Right kidney (tissue), 9 donors: ENCODE data around the gene FOXO1.
"Not testable (repeated sequence)": the region's sequence is repeated elsewhere in the genome, so short reads cannot be mapped to it uniquely, and the experiment has no call there.

Source experiments
- DNase-seq: peaks from one replicate; pipeline ENCODE4 v3.0.0-alpha.2; 2016
- long read RNA-seq, 8 donors: transcript quantifications; one replicate each; lab custom pipeline, GENCODE V29; 2026

The FOXO1 gene
- long read RNA-seq, donor 1, full-length matches to known transcripts = 2 of 2 reads
- long read RNA-seq, donor 1, partial matches to known transcripts = 0 of 2 reads
- long read RNA-seq, donor 1, other reads (novel, unspliced or antisense) = 0 of 2 reads
- long read RNA-seq, donor 2, full-length matches to known transcripts = 1 of 1 reads
- long read RNA-seq, donor 2, partial matches to known transcripts = 0 of 1 reads
- long read RNA-seq, donor 2, other reads (novel, unspliced or antisense) = 0 of 1 reads
- long read RNA-seq, donor 3, full-length matches to known transcripts = 1 of 1 reads
- long read RNA-seq, donor 3, partial matches to known transcripts = 0 of 1 reads
- long read RNA-seq, donor 3, other reads (novel, unspliced or antisense) = 0 of 1 reads
- long read RNA-seq, donor 4, full-length matches to known transcripts = 2 of 15 reads
- long read RNA-seq, donor 4, partial matches to known transcripts = 13 of 15 reads
- long read RNA-seq, donor 4, other reads (novel, unspliced or antisense) = 0 of 15 reads
- long read RNA-seq, donor 5, full-length matches to known transcripts = 7 of 7 reads
- long read RNA-seq, donor 5, partial matches to known transcripts = 0 of 7 reads
- long read RNA-seq, donor 5, other reads (novel, unspliced or antisense) = 0 of 7 reads
- long read RNA-seq, donor 6, full-length matches to known transcripts = 2 of 2 reads
- long read RNA-seq, donor 6, partial matches to known transcripts = 0 of 2 reads
- long read RNA-seq, donor 6, other reads (novel, unspliced or antisense) = 0 of 2 reads
- long read RNA-seq, donor 7, full-length matches to known transcripts = 4 of 17 reads
- long read RNA-seq, donor 7, partial matches to known transcripts = 13 of 17 reads
- long read RNA-seq, donor 7, other reads (novel, unspliced or antisense) = 0 of 17 reads
- long read RNA-seq, donor 8, partial matches to known transcripts = 6 of 6 reads
- long read RNA-seq, donor 8, other reads (novel, unspliced or antisense) = 0 of 6 reads

GRCh38 chr13:40666045-40666932 is at the start of gene FOXO1:
Gene FOXO1, minus strand, starts transcription at chr13:40666641. Its CDS starts 429 bp downstream, at chr13:40666212.
- DNase-seq = peak; percentile 93

DNA sequence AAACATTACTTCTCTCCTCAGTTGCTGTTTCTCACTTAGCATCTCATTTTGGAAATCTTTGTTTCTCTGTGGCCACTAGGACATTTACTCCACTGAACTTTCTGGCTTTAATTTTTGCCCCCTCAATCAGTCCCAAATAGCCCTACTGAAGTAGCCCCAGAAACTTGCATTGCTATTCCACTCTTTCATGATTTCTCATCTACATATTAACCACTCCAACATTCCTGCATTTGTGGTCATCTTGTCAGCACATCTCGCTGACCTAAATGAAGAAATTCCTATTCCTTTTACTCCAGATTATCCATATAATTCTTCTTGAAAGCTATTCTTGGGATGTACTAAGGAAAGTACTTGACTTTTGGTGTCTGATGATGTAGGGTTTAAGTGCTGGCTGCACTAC is 48.0 kb upstream of the FOXO1 start:
- not testable (repeated sequence) for DNase-seq

DNA sequence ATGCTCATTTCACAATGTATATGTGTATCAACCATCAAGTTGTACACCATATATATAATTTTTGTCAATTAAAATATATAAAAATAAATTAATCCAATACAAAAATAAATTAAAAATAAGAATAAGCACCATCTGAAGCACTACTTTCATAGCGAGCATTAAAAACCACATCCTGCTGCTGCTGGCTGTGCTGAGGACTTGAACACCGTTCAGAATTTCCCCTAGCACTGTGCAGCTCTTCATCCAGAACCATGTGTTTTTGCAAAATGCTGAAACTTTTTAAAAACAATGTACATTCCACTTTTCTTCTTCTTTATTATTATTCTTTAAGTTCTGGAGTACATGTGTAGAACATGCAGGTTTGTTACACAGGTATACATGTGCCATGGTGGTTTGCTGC is 40.0 kb upstream of the FOXO1 start:
- DNase-seq = no peak

GRCh38 chr13:40697711-40698110 is 31.3 kb upstream of the FOXO1 start:
- DNase-seq = no peak

GRCh38 chr13:40694426-40694825 is 28.0 kb upstream of the FOXO1 start:
- DNase-seq = no peak

- DNase-seq = no peak
These were observed 26.5 kb upstream of the FOXO1 start for GRCh38 chr13:40692946-40693345.

DNA sequence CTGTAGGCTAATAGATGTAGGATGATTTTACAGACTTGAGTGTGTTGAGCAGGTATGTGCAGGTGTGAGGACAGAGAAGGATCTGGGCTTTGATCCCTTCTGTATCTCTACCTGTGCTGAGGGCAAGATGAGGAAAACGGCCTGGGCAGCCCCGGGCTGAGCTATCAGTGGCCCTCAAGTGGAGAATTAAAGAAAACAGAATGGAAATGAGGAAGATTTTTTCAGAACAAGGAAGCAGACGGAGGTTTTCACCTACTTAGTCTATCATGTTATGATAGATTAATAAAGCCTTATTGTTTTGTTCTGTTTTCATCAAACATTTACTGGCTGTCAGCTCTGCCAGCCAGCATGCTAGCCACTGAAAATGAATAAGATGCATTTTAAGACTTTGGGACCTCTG is 22.3 kb upstream of the FOXO1 start:
- no peak for DNase-seq

DNA sequence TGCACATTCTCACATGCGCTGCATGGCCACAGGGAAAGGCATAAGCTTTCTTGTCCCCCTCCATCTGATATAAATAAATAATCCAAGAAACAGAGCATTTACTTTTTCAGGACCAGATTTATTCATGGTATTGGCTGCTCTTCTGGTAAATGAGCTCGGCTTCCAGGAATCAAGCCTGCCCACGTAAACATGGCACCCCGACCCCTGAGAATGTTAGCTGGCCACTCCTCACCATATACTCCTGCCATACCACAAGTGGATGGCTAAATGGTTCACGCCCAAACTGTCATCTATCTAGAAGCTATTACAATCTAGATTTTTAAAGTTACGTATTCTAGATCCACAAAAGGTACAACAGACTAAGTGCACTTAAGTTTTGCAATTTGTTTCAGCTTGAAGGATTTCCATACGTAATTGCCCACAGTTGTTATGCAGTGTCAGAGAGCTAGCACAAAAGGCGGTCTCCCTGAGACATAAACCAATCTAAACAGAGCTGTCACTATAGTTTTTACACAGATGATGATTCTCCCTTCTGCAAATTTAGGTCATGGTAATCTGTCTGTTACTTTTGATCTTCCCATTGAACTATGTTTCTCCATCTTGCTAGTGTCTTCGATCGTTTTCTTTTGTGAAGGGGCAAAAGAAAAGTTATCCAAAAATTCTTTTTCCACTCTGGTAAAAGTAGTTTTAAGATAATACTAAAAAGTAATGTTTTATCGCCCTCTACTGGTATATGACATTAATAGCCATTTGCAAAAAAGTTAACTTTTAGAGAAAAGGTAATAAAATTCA is 16.2 kb upstream of the FOXO1 start:
- peak; percentile 48 for DNase-seq

DNA sequence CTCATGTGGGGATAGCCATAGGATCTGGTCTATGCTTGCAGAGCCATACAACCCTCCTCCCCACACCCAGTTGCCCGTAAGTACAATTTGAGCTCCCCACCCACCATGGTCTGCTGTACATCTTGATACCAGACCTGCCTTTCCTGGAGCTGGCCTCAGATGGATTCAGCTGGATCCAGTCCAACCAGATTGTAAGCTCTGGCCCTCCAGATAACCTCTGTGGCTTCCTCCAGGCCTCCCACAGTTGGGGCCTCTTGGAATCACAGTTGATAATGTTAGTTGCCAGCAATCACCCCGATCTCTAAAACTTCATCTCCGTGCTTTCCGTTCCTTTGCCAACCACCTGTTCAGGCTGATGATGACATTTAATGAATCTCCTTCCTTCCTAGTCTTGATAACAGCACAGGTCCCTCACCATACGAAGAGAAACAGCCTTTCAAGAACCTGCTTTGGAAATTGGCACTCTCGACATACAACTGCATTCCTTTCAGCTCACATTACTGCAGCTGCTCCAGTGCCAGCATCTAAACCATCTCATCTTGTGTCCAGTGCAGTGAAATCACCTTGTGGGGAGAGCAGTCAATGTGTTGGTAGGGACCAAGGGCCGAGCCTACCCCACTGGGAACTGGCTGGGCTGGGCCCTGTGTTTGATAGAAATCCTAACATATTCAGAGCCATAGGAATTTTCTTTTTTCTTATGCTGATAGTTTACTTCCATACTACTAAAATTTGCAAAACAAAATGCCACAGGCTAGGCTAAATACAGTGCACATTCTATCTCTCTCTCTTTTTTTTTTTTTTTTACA is 15.1 kb upstream of the FOXO1 start:
- no peak for DNase-seq

DNA sequence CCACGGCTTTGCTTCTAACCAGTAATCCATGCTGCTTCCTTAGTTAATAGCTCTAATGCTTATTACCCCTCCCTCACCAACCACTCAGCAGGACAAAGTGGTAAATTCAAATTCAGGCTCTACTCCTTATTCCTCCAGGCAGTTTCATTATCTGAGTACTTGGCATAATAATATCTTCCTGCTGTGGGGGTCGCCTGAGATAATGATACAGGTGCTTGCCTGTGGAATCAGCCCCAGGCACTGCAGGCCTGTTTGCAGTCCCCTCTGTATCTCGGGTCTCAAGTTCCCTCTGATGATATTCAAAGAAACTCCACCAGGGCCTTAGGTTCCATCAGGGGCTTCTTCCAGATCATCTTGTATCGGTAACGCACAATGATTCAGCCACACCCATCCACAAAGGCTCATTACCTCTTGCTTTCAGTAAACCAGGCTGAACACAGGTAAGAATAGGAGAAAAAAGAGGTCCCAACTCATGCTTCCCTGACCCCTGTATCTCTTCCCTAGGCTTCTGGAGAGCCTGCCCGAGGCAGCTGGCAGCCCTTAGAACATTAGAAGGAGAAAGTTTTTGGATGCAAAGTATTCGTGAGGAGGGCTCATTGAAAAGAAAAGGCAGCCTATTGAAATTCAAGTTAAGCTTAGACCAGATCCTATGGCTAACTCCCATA is 14.3 kb upstream of the FOXO1 start:
- no peak for DNase-seq

- no peak for DNase-seq
These were observed 13.1 kb upstream of the FOXO1 start for GRCh38 chr13:40679480-40679985.

DNA sequence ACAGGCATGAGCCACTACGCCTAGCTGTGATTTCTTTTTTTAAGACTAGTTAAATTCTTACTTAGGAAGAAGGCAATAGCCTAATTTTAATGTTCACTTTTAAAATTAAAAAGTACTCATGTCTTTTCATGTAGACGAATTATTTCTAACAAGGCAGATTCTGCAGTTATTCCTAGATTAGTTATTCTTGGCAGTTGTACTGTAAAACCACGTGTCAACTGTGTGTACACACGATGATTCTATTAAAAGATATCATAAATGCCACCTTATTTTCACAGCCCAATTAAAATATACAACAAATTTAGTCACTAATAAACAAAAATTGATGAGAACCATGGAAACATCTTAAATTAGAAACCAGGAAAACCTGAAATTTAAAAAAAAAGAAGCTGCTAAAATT is 10.6 kb upstream of the FOXO1 start:
- no peak for DNase-seq

DNA sequence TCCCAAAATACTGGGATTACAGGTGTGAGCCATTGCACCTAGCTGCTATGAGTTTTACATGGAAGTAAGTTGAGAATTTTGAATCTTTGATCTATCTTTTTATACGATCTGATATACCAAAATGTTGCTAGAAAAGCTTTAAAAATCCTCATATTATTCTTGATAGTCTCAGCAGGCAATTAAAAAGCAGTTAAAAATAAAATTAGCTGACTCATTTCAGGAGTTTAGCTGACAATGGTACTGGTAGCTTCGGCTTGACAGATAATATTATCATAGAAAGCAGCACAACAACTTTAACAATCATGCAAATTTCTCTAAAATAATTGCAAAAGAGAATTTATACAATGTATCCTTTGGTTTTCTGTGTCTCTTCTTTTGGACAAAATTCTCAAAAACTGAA is 9.6 kb upstream of the FOXO1 start:
- no peak for DNase-seq

- no peak for DNase-seq
These were observed 7.0 kb upstream of the FOXO1 start for GRCh38 chr13:40673414-40673813.

- no peak for DNase-seq
These were observed 6.4 kb upstream of the FOXO1 start for GRCh38 chr13:40672765-40673397.

DNA sequence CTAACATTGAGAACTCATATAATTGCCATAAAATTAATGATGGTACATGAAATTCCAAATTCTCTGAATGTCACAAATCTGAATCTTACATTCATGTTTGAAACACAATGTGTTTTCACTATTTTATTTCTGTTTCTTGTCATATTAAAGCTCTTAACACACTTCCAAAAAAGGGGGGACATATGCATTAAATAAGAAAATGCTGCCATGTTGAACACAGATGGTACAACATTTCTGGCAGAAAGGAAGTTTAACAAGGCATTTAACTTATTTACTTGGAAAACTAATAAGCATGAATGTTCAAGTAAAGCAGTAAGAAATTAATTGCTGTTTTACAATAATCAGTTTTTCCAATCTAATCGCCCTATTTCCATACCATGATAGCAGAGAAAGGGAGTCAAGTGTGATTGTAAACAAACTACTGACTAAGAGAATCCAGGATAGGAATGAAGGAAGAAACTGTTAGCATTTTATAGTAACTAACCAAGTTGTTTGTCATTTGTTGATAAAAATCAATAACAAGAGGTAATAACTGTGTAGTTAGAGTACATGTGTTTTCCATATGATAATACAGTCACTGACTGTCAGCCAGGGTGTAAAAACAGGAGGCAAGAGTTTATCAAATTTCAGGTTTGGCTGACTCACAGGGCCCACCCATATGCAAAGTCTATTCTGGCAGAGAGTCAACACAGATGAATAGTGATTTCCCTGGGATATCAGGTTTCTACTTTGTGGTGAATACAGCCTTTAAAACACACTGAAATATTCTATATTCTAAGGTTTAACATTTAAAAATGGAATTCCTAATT is 5.7 kb upstream of the FOXO1 start:
- DNase-seq = no peak

GRCh38 chr13:40670307-40670706 is 3.9 kb upstream of the FOXO1 start:
- DNase-seq = no peak

- no peak for DNase-seq
These were observed 1.9 kb upstream of the FOXO1 start for GRCh38 chr13:40668335-40668734.
